Hematopoietic multipotent progenitor cell (in vitro differentiated cells): ENCODE measurements around the gene TP53I3. TPM values are rescaled to one million over a fixed set of nuclear protein-coding genes. Genes with fewer than 3 reads are reported as not detected.
A peak's percentile ranks its signal among the peaks of the same experiment; 100 is the strongest.
"Not testable (repeated sequence)": the region's sequence is repeated elsewhere in the genome, so short reads cannot be mapped to it uniquely, and the experiment has no call there.

Experiments
- DNase-seq, 3 donors: peaks; one replicate each; pipeline ENCODE4 v3.0.0-alpha.2; 2011 to 2015; ENCODE audit warnings: low read depth in 2 of 3, low spot score in 2 of 3
- total RNA-seq: library from RNA; depleted of rRNA; stranded (reverse); fragments of >200 nt; gene quantifications from one replicate; pipeline ENCODE4 v1.2.3, GENCODE V29; 2012

Gene TP53I3
- total RNA-seq, 1 donor, result 29.6 TPM

DNA sequence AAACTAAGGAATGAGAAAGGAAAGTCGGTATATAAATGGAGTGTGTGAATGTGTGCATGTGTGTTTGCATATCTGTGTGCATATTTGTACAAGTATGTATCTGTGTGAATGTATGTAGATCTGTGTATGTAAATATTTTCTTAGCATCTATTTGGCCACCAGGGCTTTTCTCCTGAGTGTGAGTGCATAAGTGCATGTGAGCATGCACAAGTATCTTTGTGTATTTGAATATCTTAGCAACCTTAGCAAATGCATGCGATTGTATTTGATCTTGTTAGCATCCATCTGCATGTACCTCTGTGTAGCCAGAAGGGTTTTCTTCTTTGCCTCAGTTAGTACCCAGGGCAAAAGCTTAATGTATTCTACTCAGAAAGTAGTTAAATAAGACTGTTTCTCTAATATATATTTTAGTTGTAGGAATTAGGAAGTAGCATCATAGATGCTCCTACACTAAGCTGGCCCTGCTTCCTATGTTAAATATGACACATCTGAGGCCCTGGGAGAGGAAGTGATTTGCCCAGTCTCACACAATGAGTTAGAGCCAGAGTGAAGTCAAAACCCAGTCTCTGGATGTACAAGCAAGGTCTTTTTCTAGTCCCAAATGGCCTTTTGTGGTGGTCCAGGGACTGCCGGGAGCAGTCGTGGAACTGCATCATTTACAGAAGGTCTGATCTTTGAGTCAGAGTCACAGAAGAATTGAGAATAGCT, 25.9 kb downstream of the TP53I3 start:
- DNase-seq, result no peak

DNA sequence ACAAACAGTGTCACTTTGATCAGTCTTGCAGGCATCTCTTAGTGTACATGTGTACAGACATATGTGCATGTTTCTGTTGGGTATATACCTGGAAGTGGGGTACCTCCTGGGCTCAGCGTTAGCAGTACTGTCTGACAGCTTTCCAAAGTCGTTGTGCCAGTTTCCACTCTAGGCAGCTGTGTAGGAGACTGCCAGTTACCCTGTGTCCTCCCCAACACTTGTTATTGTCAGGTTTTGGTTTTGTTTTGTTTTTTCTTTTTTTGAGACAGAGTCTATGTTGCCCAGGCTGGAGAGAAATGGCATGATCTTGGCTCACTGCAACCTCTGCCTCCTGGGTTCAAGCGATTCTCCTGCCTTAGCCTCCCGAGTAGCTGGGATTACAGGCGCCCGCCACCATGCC, 28.9 kb downstream of the TP53I3 start:
- no peak for DNase-seq

DNA sequence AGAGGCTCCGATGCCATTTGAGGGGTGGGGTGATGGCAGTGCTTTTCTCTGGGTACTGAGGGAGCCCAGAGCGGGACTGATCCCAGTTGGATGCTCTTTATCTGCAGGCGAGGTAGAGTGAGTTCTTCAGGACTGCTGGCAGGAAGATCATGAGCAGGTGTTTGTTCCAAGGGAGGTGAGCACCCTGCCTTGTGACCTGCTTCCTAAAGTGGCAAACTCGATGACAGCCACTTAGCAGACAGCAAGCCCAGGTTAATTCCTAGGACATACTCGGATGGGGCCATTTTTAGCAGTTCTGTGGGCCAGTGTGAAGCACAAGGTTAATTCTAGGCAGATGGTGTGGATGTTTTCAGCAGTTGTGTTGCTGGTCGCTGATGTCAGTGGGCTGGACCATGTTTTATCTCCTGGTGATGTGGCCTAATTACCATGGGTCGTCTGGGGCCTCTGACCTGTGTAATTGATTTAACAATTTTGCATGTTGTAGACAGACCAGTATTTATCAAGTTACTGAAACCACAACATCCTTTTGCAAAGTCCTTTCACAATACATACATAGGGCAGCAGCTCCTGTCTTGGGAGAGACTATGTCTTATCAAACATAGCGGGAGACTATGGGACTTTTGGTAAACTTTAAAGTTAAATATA, 30.1 kb downstream of the TP53I3 start:
- DNase-seq, result no peak

- no peak for DNase-seq
Observed at GRCh38 chr2:24052951-24053350, 31.7 kb downstream of the TP53I3 start.

DNA sequence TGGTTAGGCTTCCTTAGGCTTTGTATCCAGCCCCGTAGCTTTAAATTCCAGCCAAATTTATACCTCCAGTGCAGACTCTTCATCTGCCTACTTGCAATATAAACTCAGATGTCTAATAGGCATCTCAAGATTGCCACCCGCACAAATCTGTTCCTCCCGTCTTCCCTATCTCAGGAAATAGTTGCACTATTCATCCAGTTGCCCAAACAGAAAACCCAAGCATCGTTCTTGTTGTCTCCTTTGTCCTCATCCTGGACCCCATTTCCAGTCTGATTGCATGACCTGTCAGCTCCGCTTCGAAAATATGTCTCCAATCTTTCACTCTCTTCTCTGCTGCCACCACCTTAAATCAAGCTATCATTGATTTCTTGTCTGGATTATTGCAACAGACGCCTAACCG, 32.8 kb downstream of the TP53I3 start:
- DNase-seq, result no peak

GRCh38 chr2:24050041-24050979, 34.3 kb downstream of the TP53I3 start:
- DNase-seq, result peak in 1 of 3 donors; percentile 7

- DNase-seq, result peak in 2 of 3 donors; percentile 43 to 50
Observed at GRCh38 chr2:24049485-24050021, 35.1 kb downstream of the TP53I3 start, which contains the start of gene FKBP1B. FKBP1B (plus strand) TSS chr2:24049741; CDS start chr2:24049850, 109 bp downstream.

GRCh38 chr2:24048769-24049484, 35.7 kb downstream of the TP53I3 start:
- DNase-seq, result peak in 1 of 3 donors; percentile 6

DNA sequence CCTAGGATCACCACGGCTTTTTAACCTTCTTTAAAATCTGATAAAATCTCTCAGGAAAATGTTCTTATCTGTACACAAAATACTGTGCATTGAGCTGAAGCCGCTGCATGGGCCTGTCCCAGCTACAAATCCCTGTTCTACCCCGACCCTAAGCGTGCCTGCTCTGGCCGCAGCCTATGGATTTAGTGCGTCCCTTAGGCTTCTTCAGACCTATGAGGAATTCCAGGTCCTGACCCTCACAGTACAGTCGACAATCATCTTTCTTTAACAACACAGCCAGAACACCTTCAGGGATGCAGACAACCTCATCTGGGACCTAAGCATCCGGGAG, 37.0 kb downstream of the TP53I3 start:
- DNase-seq, result no peak

GRCh38 chr2:24046930-24047702, 37.5 kb downstream of the TP53I3 start, which contains the start of gene WDCP:
WDCP (minus strand) TSS chr2:24047391; CDS start chr2:24039494, 7,897 bp downstream.
- peak; percentile 72 to 98 (median 97) for DNase-seq

DNA sequence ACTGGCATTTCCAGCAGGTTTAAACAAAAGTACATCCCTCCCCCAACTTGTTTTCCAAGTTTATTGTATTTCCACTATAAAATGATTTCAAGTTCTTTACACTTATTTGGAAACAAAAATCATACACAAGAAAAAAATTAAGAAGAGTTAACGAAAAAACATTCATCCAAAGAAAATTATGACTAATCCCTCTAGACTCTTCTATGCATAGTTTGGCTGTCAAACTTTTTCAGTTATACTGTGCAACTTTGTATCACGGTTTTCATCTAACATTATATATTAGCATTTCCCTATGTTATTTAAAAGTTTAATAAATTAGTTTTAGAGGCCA, 38.1 kb downstream of the TP53I3 start:
- DNase-seq, result no peak

DNA sequence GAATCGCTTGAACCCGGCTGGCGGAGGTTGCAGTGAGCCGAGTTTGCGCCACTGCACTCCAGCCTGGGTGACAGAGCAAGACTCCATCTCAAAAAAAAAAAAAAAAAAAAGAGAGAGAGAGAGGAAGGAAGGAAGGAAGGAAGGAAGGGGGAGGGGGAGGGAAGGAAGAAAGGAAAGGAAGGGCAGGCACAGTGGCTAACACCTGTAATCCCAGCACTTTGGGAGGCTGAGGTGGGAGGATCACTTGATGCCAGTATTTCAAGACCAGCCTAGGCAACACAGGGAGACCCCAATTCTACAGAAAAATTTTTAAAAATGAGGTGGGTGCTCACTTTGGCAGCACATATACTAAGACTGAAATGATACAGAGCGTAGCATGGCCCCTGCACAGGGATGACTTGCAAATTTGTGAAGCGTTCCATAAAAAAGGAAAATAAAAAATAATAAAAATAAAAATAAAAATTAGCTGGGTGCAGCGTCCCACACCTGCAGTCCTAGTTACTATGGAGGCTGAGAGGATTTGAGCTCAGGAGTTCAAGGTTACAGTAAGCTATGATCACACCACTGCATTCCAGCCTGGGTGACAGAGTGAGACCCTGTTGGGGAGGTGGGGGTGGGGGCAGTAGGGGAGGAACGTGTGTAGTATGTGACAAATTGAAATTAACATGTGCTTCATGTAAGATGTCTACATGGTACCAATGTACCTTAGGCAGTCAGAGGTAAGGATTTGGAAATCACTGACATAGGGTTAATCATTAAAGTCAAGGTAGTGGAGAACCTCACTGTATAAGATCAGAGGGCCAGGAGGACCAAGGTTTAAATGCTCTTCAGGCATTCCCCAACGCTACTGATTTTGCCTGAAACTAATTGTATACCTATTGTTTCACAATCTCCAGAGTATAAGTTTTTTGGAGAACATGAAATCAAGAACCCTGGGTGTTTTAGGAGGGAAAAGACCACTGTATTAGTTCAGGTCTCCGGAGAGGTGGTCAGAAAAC, 38.8 kb downstream of the TP53I3 start:
- DNase-seq, result no peak

GRCh38 chr2:24043133-24043532, 41.5 kb downstream of the TP53I3 start:
- DNase-seq, result not testable (repeated sequence)

- DNase-seq, result no peak
Observed at GRCh38 chr2:24040511-24040910, 44.1 kb downstream of the TP53I3 start.

GRCh38 chr2:24038786-24039499, 45.7 kb downstream of the TP53I3 start:
- DNase-seq, result no peak
